HEK293 (cell line): ENCODE results near the gene LRP1.

Experiments
- CTCF ChIA-PET: fragments of 350-600 bp; formaldehyde crosslinking; extraction: SDS; loops from one replicate; lab custom pipeline; 2021; ENCODE audit warnings: antibody characterized with exemption; lab: Yijun Ruan, JAX
- POLR2A ChIA-PET: fragments of 300-600 bp; formaldehyde crosslinking; extraction: SDS; loops from one replicate; lab custom pipeline; 2020; ENCODE audit warnings: antibody characterized with exemption, inconsistent platforms; lab: Yijun Ruan, JAX
- H3K27ac ChIP-seq: fragments of 200-500 bp; sonication (Bioruptor generic); 2 replicates; pipeline ENCODE4 v1.5.1; 2014; ENCODE audit warnings: low read depth, low read length, control low read depth, inconsistent platforms; ENCODE audit errors: extremely low read depth
- H3K36me3 ChIP-seq, 2 experiments: fragments of 200-500 bp in 1 of 2; sonication (Bioruptor generic) in 1 of 2; 1 replicate in 1 of 2; 2 replicates in 1 of 2; pipeline ENCODE4 v1.5.1; 2014 to 2017; ENCODE audit warnings: inconsistent platforms in 2 of 2, low read length in 2 of 2; ENCODE audit not compliant: control insufficient read depth in 2 of 2, insufficient read depth in 1 of 2
- H3K4me1 ChIP-seq: fragments of 200-500 bp; sonication (Bioruptor generic); 2 replicates; pipeline ENCODE4 v1.5.1; 2014; ENCODE audit warnings: mild to moderate bottlenecking, low read length, inconsistent platforms; ENCODE audit not compliant: control insufficient read depth, insufficient read depth
- H3K4me3 ChIP-seq: 2 replicates; pipeline ENCODE4 v1.5.1; 2011; ENCODE audit warnings: low read depth, mild to moderate bottlenecking, control low read depth, low read length, moderate library complexity
- H3K9me3 ChIP-seq: fragments of 200-500 bp; sonication (Bioruptor generic); 2 replicates; pipeline ENCODE4 v1.5.1; 2014; ENCODE audit warnings: low read depth, low read length, inconsistent platforms; ENCODE audit not compliant: control insufficient read depth, insufficient read depth
- BCL11B ChIP-seq: fragments of 450-650 bp; formaldehyde crosslinking; IDR thresholded peaks from 2 replicates; pipeline ENCODE4 v1.5.1; 2016; ENCODE audit warnings: low read depth, missing biosample characterization, missing genetic modification characterization
- KLF1 ChIP-seq: fragments of 450-650 bp; formaldehyde crosslinking; IDR thresholded peaks from 2 replicates; pipeline ENCODE4 v1.5.1; 2016; ENCODE audit warnings: missing biosample characterization, missing genetic modification characterization
- KLF10 ChIP-seq: fragments of 450-650 bp; IDR thresholded peaks from 2 replicates; pipeline ENCODE4 v1.5.1; 2018; ENCODE audit warnings: missing biosample characterization, mild to moderate bottlenecking, missing genetic modification characterization
- SCRT1 ChIP-seq: fragments of 450-650 bp; formaldehyde crosslinking; IDR thresholded peaks from 2 replicates; pipeline ENCODE4 v1.5.1; 2016; ENCODE audit warnings: missing biosample characterization, missing genetic modification characterization, borderline replicate concordance
- SCRT2 ChIP-seq: fragments of 450-650 bp; formaldehyde crosslinking; IDR thresholded peaks from 2 replicates; pipeline ENCODE4 v1.5.1; 2016; ENCODE audit warnings: missing biosample characterization, missing genetic modification characterization
- SP7 ChIP-seq: fragments of 450-650 bp; formaldehyde crosslinking; IDR thresholded peaks from 2 replicates; pipeline ENCODE4 v1.5.1; 2016; ENCODE audit warnings: missing biosample characterization, missing genetic modification characterization
- ZBTB10 ChIP-seq: fragments of 450-650 bp; formaldehyde crosslinking; IDR thresholded peaks from 2 replicates; pipeline ENCODE4 v1.5.1; 2016; ENCODE audit warnings: missing biosample characterization, missing genetic modification characterization
- ZBTB11 ChIP-seq: fragments of 450-650 bp; formaldehyde crosslinking; conservative IDR thresholded peaks from 2 replicates; pipeline ENCODE4 v1.5.1; 2016; ENCODE audit warnings: low read depth, missing biosample characterization, missing genetic modification characterization
- ZBTB48 ChIP-seq: fragments of 450-650 bp; formaldehyde crosslinking; IDR thresholded peaks from 2 replicates; pipeline ENCODE4 v1.5.1; 2016; ENCODE audit warnings: missing biosample characterization, missing genetic modification characterization
- ZBTB8A ChIP-seq: fragments of 450-650 bp; formaldehyde crosslinking; IDR thresholded peaks from 2 replicates; pipeline ENCODE4 v1.5.1; 2016; ENCODE audit warnings: missing biosample characterization, missing genetic modification characterization
- ZFHX2 ChIP-seq: fragments of 450-650 bp; formaldehyde crosslinking; conservative IDR thresholded peaks from 2 replicates; pipeline ENCODE4 v1.5.1; 2016; ENCODE audit warnings: missing biosample characterization, missing genetic modification characterization
- ZFP69B ChIP-seq: fragments of 450-650 bp; formaldehyde crosslinking; IDR thresholded peaks from 2 replicates; pipeline ENCODE4 v1.5.1; 2016; ENCODE audit warnings: missing biosample characterization, missing genetic modification characterization
- ZNF202 ChIP-seq: fragments of 450-650 bp; formaldehyde crosslinking; IDR thresholded peaks from 2 replicates; pipeline ENCODE4 v1.5.1; 2016; ENCODE audit warnings: missing biosample characterization, missing genetic modification characterization, borderline replicate concordance
- ZNF335 ChIP-seq: fragments of 450-650 bp; formaldehyde crosslinking; conservative IDR thresholded peaks from 2 replicates; pipeline ENCODE4 v1.5.1; 2016; ENCODE audit warnings: missing biosample characterization, missing genetic modification characterization
- ZNF501 ChIP-seq: fragments of 450-650 bp; formaldehyde crosslinking; IDR thresholded peaks from 2 replicates; pipeline ENCODE4 v1.5.1; 2016; ENCODE audit warnings: missing biosample characterization, missing genetic modification characterization
- ZNF600 ChIP-seq: fragments of 450-650 bp; formaldehyde crosslinking; IDR thresholded peaks from 2 replicates; pipeline ENCODE4 v1.5.1; 2016; ENCODE audit warnings: missing biosample characterization, missing genetic modification characterization
- ZNF658 ChIP-seq: fragments of 450-650 bp; formaldehyde crosslinking; IDR thresholded peaks from 2 replicates; pipeline ENCODE4; 2016; ENCODE audit warnings: missing biosample characterization, missing genetic modification characterization
- ZXDB ChIP-seq: fragments of 450-650 bp; formaldehyde crosslinking; IDR thresholded peaks from 2 replicates; pipeline ENCODE4 v1.5.1; 2016; ENCODE audit warnings: missing biosample characterization, missing genetic modification characterization
- TF ChIP-seq, protein P1 (sequence below): fragments of 450-650 bp; formaldehyde crosslinking; IDR thresholded peaks from 2 replicates; pipeline ENCODE4 v1.5.1; 2016; ENCODE audit warnings: missing biosample characterization, missing genetic modification characterization
- TF ChIP-seq, protein P2 (sequence below): fragments of 450-650 bp; formaldehyde crosslinking; IDR thresholded peaks from 2 replicates; pipeline ENCODE4 v1.5.1; 2017; ENCODE audit warnings: missing biosample characterization, missing genetic modification characterization

LRP1 gene

GRCh38 chr12:57087691-57088353 lies 40.5 kb upstream of the LRP1 start (continued):
- TF ChIP-seq ZBTB11 (tag by site-specific recombination) = peak; percentile 8
- peak; percentile 29; the same call in 1 of the 2 replicates for TF ChIP-seq KLF10 (tag by site-specific recombination)
- peak; percentile 23; the same call in 1 of the 2 replicates for TF ChIP-seq ZBTB10 (tag by site-specific recombination)
- peak; percentile 64; the same call in 1 of the 2 replicates for TF ChIP-seq ZNF600
- TF ChIP-seq ZNF202 (tag by site-specific recombination) = no peak
- peak; percentile 91 for TF ChIP-seq ZFHX2 (tag by site-specific recombination)
- TF ChIP-seq ZXDB = peak; percentile 9
- TF ChIP-seq ZFP69B (tag by site-specific recombination) = peak; percentile 12; the same call in 1 of the 2 replicates
- TF ChIP-seq SCRT2 (tag by site-specific recombination) = peak; percentile 86
- 0 out of 2 replicates have a peak, but pooled peaks have one; percentile 50 for TF ChIP-seq BCL11B
- TF ChIP-seq, protein P1, sequence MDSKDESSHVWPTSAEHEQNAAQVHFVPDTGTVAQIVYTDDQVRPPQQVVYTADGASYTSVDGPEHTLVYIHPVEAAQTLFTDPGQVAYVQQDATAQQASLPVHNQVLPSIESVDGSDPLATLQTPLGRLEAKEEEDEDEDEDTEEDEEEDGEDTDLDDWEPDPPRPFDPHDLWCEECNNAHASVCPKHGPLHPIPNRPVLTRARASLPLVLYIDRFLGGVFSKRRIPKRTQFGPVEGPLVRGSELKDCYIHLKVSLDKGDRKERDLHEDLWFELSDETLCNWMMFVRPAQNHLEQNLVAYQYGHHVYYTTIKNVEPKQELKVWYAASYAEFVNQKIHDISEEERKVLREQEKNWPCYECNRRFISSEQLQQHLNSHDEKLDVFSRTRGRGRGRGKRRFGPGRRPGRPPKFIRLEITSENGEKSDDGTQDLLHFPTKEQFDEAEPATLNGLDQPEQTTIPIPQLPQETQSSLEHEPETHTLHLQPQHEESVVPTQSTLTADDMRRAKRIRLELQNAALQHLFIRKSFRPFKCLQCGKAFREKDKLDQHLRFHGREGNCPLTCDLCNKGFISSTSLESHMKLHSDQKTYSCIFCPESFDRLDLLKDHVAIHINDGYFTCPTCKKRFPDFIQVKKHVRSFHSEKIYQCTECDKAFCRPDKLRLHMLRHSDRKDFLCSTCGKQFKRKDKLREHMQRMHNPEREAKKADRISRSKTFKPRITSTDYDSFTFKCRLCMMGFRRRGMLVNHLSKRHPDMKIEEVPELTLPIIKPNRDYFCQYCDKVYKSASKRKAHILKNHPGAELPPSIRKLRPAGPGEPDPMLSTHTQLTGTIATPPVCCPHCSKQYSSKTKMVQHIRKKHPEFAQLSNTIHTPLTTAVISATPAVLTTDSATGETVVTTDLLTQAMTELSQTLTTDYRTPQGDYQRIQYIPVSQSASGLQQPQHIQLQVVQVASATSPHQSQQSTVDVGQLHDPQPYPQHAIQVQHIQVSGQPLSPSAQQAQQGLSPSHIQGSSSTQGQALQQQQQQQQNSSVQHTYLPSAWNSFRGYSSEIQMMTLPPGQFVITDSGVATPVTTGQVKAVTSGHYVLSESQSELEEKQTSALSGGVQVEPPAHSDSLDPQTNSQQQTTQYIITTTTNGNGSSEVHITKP (tag by site-specific recombination) = peak; percentile 88; the same call in 1 of the 2 replicates
- TF ChIP-seq ZBTB48 (tag by site-specific recombination) = peak; percentile 75

DNA sequence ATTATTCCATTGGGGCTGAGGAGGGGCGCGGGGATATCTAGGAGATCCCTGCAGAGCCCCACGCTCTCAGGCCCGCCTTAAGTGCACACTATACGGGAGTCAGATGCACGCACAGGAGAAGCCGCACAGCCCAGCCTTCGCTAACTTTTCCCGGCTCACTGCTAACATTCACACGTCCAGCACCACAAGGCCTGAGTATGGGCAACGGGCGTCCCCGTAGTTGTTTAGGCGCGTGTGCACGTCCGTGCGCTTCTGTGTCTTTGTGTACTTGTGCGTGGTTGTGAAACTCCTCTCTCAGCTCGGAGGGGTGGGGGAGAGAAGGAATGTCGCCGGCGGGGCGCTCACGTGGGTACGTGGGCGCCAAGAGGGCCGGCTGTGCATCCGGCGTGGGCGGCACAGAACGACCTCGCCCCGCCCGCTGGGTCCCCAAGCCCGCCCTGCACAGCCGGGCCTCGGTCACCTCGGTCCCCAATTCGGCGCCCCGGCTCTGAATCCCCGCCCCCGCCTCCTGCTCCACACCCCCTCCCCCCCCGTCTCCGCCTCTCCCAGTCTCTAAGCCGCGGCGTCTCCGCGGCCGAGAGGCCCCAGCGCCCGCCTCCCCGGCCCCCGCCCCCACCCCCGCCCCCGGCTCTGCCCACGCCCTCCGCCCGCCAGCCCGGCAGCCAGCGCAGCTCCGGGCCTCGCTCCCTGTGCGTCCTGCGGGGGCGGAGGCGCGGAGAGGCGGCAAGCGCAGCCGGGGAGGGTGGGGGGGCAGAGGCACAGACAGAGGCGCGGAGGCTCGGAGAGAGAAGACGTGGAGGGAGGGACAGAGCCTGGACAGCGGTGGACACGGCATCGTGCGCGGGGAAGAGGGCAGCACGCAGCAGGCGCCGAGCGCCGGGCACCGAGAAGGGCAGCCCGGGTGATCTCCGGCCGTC lies 39.7 kb upstream of the LRP1 start, which contains the start of gene NAB2:
NAB2 (plus strand) TSS at position 761 of the 917 bp plus-strand sequence. CDS start 158 bp downstream, outside the sequence.
- CTCF ChIA-PET = interaction anchor here (0.5 to 1.0 kb wide), 5 partner anchors 9 to 76 kb away, joined by 3 to 6 read pairs (median 3); no protein-coding TSS in a partner anchor
- Histone ChIP-seq H3K4me3 (peak within 1 kb of the TSS; percentile 84), H3K4me1 (peaks cover 12% of the 10 kb centered on the region), H3K27ac (peak within 1 kb of the TSS; percentile 80), H3K36me3 (peaks cover 0 to 30% of the 10 kb centered on the region in 2 experiments; a peak in 1 of 3 replicates), H3K9me3 (no peaks in the 10 kb centered on the region)
- POLR2A ChIA-PET = interaction anchor here (0.5 to 4.5 kb wide), 12 partner anchors 9 to 409 kb away, joined by 3 to 53 read pairs (median 6); partner anchors contain the start of genes LRP1, MYO1A, NEMP1 and PTGES3
- TF ChIP-seq ZNF501 (tag by site-specific recombination) (0 out of 2 replicates have a peak, but pooled peaks have one; percentile 67), SCRT1 (tag by site-specific recombination) (no peak), ZNF335 (tag by site-specific recombination) (peak; percentile 98), ZBTB8A (tag by site-specific recombination) (peak; percentile 92), ZNF658 (tag by site-specific recombination) (no peak), KLF1 (tag by site-specific recombination) (peak; percentile 49; the same call in 1 of the 2 replicates), SP7 (peak; percentile 61)
- TF ChIP-seq, protein P2, sequence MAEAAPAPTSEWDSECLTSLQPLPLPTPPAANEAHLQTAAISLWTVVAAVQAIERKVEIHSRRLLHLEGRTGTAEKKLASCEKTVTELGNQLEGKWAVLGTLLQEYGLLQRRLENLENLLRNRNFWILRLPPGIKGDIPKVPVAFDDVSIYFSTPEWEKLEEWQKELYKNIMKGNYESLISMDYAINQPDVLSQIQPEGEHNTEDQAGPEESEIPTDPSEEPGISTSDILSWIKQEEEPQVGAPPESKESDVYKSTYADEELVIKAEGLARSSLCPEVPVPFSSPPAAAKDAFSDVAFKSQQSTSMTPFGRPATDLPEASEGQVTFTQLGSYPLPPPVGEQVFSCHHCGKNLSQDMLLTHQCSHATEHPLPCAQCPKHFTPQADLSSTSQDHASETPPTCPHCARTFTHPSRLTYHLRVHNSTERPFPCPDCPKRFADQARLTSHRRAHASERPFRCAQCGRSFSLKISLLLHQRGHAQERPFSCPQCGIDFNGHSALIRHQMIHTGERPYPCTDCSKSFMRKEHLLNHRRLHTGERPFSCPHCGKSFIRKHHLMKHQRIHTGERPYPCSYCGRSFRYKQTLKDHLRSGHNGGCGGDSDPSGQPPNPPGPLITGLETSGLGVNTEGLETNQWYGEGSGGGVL (tag by site-specific recombination) = peak; percentile 88
